Amygdala (tissue), 56 donors: ENCODE results near the gene RIMS1.

ENCODE experiments used
- DNase-seq, 56 donors: peaks; one replicate each; lab custom pipeline; 2025; lab: John Stamatoyannopoulos, UW

The RIMS1 gene, protein sequence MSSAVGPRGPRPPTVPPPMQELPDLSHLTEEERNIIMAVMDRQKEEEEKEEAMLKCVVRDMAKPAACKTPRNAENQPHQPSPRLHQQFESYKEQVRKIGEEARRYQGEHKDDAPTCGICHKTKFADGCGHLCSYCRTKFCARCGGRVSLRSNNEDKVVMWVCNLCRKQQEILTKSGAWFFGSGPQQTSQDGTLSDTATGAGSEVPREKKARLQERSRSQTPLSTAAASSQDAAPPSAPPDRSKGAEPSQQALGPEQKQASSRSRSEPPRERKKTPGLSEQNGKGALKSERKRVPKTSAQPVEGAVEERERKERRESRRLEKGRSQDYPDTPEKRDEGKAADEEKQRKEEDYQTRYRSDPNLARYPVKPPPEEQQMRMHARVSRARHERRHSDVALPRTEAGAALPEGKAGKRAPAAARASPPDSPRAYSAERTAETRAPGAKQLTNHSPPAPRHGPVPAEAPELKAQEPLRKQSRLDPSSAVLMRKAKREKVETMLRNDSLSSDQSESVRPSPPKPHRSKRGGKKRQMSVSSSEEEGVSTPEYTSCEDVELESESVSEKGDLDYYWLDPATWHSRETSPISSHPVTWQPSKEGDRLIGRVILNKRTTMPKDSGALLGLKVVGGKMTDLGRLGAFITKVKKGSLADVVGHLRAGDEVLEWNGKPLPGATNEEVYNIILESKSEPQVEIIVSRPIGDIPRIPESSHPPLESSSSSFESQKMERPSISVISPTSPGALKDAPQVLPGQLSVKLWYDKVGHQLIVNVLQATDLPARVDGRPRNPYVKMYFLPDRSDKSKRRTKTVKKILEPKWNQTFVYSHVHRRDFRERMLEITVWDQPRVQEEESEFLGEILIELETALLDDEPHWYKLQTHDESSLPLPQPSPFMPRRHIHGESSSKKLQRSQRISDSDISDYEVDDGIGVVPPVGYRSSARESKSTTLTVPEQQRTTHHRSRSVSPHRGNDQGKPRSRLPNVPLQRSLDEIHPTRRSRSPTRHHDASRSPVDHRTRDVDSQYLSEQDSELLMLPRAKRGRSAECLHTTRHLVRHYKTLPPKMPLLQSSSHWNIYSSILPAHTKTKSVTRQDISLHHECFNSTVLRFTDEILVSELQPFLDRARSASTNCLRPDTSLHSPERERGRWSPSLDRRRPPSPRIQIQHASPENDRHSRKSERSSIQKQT (N-terminal part only)

DNA sequence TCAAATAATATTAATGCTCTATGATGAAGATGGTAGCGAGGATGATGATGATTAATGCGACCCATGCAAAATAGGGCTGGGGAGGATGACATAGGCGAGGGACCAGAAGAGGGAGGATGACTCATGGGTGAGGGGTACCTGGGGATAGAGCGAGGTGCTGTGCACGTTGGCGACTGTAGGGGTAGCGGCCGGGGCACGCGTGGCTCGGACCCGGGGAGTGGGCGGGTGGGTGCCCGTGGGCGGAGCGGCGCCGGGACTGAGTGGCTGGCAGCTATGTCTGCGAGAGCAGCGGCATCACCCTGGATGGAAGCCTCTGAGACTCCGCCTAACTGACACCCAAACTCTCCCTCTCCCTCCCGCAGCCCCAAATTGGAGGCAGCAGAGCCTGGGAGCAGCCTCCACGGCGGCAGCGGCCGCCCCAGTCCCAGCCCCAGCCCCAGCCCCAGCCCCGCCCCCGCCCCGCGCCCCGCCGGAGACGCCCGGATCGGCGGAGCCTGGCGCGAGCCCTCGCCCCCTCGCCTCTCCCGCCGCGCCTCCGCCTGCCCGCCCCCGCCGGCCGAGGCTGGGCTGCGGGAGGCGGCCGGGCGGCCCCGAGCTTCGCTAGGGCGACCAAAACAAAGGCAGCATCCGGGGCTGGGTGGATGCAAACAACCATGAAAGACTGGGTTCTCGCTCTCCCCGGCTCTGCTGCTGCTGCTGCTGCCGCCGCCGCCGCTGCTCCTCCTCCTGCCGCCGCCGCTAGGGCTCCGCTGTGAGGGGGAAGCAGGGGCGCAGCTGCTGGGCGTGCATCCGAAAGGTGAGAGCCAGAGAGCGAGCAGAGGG, at the start of gene RIMS1:
RIMS1 (plus strand) TSS at position 367 of the 822 bp plus-strand sequence. CDS start 474 bp downstream, outside the sequence.
- peak in 32 of 56 donors; percentile 2 to 64 (median 36) for DNase-seq

DNA sequence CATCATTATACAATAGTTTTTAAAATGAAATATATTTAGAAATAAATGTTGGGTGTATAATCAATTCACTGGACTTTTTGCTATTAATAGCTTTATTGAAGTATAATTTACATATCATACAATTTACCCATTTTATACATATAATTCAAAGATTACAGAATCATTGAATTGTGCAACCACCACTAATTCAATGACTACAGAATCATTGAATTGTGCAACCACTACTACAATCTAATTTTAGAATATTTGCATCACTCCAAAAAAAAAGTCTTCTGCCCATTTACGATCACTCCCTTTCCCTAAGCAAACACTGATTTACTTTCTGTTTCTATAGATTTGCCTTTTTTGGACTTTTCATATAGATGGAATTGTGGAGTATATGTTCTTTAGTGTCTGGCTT, 35.1 kb upstream of the RIMS1 start:
- no peak for DNase-seq

DNA sequence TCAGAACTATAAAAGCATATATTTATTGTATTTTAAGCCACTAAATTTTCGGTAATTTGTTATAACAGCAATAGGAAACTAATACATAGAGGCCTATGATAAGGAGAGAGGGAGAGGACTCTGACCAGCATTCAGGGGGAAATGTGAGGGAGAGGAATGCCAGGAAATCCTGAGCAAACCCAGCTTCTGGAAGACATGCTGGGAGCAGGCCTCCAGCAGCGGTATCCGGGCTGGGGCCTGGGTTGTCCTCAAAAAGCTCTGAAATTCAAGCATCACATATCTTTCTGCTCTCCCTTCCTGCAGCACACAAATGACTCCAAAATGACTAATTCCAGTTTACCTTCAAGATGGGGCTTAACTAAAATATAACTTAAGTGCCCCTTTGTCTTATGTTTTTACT, 33.4 kb upstream of the RIMS1 start:
- no peak for DNase-seq

DNA sequence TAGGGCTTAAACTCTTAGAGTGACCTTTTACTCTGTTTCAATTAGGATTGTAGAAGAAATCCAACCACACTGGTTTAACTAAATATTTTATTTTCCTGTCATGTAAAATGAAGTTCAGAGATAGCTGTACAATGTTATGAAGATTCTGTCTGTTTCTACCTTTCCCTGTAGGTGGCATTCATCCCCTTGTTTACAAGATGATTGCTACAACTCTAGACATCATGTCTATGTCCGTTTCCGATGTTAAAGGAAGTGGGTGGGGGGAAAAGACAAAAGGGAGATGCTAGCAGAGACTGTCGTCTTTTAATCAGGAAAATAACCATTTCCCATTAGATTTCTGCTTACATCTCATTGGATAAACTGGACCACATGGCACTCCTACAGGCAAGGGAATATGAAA, 30.9 kb upstream of the RIMS1 start:
- no peak for DNase-seq

DNA sequence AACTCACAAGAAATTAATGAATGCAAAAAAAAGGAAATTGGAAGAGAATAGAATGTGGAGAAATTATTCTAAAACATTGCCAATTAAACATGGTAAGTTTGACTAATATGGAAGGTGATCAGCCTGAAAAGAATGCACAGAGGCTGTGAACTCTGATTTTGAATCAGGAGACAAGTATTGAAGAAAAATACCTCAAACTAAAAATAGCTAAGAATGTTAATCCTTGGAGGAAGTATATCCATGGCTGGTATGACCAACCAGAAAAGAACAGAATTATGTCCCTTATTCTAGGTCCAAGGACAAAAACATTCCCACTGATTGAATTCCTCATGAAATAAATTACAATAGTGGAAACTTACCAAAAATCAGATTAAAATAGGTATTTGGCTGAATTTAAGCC, 7.3 kb upstream of the RIMS1 start:
- DNase-seq, result no peak

DNA sequence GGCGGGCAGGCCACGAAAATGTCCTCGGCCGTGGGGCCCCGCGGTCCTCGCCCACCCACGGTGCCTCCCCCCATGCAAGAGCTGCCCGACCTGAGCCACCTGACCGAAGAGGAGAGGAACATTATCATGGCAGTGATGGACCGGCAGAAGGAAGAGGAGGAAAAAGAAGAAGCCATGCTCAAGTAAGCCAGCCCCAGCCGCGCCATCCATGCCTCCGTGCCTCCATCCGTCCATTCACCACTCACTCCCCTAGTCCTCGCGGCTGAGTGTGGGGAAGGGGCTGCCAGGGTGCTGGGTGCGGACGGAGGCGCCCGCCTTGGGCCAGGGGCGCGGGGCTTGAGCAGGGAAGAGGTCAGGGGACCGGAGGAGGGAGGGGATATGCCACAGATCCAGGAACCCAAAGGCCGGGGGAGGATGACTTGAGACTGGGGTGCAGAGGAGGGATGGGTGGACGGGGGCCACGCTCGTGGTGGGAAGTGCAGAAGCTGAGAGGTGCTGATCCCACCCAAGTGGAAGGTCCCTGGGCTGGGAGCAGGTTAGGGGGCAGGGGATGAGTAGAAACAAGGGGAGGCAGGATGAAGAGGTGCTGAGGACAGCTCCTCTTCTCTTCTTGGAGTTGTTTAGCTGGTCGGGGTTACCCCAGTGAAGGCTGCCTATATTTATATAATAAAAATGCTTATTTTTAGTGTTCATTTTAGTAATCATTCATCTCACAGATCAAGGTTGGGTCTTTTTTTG, 825 bp downstream of the RIMS1 start:
- DNase-seq, result peak in 5 of 56 donors; percentile 12 to 60 (median 32)

DNA sequence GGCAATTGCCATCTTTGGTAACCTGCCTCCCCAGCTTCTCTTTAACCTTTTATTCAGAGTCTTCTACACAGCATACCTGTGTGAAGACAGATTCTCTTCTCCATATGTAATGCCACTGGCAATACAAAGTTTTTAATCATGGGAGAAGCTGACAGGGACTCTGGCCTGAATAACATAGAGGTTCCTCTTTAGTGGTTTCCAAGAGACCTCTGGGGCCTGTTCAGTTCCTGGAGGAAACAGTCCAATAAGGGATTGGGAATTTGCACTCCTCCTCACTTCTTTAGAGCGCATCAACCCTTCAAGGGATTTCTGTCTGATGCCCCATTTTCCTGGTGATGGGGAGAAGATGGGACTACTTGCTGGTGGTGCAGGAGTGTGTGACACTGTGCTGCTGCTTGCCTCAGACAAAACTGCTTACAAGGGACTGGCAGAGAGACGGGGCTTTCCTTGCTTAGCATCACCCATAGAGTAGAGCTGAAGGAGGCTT, 1.4 kb downstream of the RIMS1 start:
- DNase-seq, result peak in 5 of 56 donors; percentile 9 to 35 (median 23)

DNA sequence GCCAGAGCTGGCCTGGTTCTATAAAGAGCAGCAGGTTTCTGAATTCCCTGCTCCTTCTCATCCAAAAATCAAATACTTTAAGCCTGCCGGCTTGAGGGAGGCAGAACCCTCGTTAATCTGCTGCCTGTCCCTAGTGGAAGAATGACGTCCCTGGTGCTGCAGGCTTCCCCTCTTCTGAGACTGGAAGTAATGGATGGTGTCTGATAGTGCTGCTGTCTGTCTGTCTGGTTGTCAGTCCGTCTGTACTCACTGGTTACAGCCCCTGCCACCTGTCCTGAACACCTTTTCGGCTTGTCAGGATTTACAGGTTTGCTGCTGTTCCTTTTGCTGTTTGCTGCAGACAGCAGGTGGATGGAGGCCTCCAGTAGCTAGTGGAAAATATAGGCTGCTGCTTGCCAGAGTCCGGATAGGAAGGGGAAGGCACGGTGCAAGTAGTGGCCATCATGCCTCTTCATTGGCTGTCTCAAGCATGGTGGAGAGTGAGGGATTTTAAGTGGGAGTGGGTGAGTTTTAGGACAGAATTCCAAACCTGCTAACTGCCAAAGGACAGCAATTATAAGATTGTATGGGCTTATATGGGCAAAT, 2.5 kb downstream of the RIMS1 start:
- DNase-seq, result peak in 11 of 56 donors; percentile 2 to 30 (median 18)

DNA sequence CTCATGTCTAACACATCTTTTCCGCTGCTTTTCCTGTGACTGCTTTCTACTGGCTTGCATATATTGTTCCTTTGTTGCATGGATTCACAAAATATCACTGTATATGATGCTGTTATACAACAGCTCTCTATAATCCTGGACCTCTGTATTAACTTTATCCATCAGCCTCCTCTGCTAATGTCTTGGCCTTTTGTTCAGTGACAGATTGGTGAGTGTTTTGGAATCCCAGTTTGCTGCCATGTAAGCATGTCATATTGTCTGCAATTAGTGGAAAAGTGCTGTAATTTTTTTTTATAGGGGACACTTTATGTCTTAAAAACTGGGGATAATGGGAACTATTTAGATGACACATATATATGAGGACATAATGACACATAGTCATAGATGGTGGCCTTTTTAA, 3.0 kb downstream of the RIMS1 start:
- DNase-seq, result no peak

DNA sequence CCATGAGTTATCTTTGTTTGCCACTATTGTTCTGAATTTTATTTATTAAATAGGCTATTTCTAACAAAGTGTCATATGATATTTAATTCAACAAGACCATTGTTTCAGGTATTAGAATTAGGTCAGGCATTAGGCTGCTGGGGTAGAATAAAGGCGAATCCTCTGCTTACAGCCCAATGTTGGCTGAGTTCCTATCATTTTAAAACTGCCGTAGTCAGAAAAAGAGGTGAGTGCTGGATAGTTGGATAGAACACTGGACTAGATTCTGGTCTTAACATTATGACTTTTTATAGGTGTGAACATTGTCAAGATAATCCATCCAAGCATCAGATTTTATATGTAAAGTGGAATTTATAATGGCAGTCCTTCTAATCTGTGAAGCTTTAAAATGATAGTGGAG, 6.3 kb downstream of the RIMS1 start:
- DNase-seq, result no peak

DNA sequence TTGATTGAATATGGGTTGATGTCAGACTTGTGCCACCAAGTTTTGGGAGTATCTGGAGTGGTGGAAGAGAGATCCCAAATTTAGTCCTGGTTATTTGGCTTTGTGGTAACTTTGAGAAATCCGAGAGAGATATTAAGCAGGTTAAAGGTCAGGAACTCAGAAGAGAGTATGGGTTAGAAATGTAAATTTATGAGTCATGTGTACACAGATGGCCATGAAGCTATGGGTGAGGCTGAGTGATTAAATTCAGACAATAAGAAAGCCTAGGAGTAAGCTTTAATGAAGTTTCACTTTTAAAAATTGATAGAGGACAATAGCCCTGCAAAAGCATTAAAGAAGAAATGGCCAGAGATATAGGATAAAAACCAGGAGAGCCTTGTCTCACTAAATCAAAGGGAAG, 14.3 kb downstream of the RIMS1 start:
- no peak for DNase-seq

DNA sequence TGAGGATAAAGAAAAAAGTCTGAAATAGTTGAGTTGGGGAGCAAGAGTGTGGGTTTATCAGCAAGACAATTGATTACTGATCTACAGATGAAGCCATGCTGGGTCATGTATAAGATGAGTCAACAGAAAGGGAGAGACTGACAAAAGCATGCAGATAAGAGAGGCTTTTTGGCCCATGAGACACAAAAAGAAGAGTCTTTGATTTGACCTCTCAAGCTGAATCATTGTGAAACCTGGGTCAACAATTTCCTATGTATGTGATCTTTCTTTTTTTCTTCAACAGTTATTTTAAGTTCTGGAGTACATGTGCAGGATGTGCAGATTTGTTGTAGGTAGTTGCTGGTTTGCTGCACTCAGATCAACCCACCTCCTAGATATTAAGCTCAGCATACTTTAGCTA, 15.9 kb downstream of the RIMS1 start:
- no peak for DNase-seq

DNA sequence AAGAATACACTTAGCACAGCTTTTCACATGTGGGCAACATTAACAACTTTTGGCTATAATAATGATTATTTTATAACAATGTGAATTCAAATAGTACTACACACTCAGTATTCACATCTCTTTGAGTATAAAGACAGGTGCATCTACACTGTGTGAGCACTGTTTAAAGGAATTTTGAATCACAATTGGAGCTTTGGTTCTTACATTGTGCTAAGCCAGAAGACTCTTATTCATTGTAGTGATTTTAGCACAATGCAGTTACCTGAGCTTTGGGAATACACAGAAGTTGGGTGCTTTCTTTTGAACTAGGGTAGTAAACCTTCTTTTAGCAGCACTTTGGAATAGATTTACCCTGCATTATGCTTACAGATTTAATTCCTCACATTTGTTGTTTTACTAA, 20.5 kb downstream of the RIMS1 start:
- DNase-seq, result no peak

DNA sequence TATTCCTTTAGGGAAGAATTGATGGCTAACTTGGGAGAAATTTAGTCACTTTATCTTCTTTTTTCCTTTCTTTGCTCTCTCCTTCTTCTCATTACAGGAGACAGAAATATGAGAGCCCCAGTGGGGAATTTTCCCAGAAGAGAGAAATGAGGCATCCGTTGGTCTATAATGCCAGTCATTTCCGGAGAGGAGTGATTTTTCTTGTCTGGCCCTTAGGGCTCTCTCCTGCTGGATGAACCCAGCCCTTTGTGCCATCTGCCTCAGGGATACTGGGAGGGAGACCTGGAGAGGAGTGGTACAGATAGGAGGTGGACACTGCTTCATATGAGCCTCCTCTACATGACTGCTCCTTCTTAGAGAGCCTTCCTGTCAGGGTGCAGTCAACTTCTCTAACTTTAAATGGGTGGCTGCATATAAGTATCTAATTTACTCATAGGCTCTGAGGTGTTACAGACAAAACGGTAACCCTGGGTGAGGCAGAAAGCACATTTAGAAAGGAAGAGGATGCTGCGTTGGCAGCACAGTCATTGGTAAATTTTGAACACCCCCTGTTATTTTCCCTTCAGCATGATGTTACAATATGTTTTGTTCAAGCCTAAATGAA, 21.9 kb downstream of the RIMS1 start:
- no peak for DNase-seq

DNA sequence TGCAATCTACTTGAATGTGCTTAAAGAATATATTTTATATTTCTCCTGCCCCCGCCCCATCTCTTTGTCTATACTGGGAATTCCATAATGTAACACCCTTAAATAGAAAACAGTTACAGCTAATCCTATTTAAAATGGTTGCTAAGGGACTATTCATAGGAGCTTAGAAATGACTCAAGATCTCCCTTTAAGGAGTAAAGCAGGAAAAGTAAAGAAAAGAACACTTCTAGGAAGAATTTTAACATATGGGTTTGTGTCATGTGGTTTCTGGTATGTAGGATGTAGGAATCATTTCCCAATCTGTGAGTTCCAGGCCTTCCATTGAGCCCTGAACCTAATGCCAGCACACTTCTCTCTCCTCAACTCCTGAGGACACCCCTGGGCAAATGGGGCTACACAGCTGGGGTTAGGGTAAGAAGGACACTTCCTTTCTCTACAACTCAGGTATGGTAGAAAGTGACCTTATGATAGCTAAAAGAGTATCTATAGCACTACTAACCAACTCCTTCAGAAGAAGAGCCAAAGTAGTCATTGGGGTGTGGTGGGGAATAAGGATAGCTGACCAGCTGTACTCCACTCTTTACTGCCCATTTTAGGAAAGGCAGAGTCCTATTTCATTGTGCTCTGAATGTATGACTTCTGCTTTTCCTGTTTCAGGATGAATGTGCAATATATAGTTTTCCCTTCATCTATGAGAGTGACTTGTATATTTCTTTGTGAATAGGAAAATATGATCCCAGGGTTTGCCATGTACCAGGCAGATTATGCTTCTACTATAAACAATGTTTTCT, 27.3 kb downstream of the RIMS1 start:
- DNase-seq, result no peak

DNA sequence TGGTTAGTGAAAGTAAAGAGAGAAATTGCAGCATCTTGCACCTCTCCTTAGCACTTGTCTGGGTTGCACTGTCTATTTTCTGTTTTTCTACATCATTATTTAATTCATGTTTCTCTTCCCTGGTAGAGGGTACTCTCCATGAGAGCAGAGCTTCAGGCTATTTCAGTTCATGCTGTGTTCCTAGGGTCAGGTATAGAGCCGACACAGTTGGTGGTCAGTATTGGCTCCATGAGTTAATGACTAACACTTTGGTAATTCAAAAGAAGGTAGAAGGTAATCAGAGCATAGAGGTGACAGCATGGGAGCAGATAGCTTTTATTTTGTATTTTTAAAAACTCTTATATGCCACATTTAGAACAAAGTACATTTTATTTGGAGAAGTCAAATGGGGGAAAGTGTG, 42.7 kb downstream of the RIMS1 start:
- no peak for DNase-seq

DNA sequence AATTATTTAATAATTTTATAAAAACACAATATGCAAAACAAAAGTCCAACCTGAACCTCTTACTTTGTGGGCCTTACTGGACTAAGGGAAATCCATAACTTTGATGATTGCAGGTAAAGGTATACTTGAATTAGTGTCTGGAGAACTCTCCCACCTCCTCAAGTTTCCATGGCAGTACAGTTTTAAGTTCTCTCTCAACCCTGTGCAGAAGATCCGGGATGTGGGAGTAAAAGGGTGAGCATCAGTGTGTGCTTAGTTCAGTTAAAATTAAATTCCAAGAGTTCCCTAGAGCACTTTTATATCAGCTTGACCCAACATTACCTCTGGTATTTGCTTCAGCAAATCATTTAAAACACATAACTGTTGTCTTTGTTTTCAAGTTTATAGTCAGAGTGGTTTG, 47.5 kb downstream of the RIMS1 start:
- no peak for DNase-seq

DNA sequence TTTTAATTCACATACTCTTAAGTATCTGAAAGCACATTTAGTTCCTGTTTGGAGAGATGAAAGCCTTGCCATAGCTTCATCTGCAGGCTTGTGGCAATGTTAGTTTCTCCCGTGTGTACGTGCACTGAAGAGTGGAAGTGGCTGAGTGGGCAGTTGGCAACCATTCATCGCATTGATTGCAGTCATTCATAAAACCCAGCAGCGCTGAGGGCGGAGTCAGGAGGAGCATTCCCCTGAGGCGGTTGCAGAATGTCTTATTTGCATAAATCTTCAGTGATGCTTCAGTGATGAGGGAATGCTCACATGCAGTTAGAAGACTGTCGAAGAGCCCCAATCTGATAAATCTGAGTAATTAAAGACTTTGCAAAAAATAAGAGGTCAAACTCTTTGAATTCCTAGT, 79.1 kb downstream of the RIMS1 start:
- DNase-seq, result peak in 18 of 56 donors; percentile 0 to 26 (median 9)
